Measurements from ENCODE around the gene SYT14. TPM values are rescaled to one million over a fixed set of nuclear protein-coding genes. Genes with fewer than 3 reads are reported as not detected.

SYT14 gene
- polyA plus RNA-seq, 1 donor (not counting 4 experiments of a cell fraction or from before 2014, with no cell fraction given): 8.3 TPM

DNA sequence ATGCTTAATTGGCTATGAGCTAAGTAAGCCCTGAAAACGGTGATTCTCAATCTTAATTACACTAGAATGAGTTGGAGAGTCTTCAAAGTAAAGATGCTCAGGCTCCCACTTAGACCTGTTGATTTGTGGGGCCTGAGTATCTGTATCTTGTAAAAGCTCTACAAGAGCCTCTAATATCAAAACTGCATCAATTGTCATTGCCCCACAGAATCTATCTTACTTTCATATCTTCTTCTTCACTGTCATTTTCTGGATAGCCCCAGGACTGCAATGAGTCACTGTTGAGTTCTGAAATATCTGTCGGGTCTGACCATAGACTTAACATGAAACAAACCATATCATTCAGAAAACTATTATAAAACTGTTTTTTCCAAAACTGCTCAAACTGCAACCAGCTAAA is 191.7 kb downstream of the SYT14 start:
- dilution Hi-C loops (cut with MboI; ENCODE audit: extremely low pct_ligation_motif_present, low sequenced_read_pairs): loop anchor here (25.0 kb wide), 1 partner anchor 208 kb away; the partner anchor contains the start of gene HHAT
- no peaks in the 10 kb centered on the region for H3K4me1 ChIP-seq (ENCODE audit: control insufficient read depth, extremely low read depth, insufficient read depth, low read length)

DNA sequence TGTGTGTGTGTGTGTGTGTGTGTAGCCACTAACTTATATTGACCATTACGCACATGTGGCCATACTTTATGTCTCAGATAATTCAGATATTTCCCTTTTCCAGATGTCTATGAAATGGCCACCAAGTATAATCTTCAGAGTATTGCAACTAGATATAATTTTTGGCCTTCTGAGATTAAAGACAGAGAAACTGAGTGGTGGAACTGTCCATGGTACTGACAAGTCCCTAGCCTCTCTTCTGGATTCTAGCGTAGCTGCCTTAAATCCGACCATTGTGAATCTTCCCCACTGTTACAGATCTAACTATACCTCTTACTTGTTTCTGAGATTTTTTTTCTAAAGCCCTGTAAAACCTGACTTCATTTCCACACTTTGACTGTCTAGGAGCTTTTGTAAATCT is 194.6 kb downstream of the SYT14 start:
- FAIRE-seq (peak; percentile 20), DNase-seq (ENCODE audit: low read depth, low spot score) (no peak)
- H3K27ac ChIP-seq (ENCODE audit: control insufficient read depth, insufficient read depth, low read length): no peak overlapping the region
- no peak overlapping the region for H2AFZ ChIP-seq (ENCODE audit: control insufficient read depth, low read length)
- H3K4me1 ChIP-seq (ENCODE audit: control insufficient read depth, extremely low read depth, insufficient read depth, low read length): no peaks in the 10 kb centered on the region
- H3K9me1 ChIP-seq (ENCODE audit: control insufficient read depth, extremely low read depth, insufficient read depth, low read length): no peaks in the 10 kb centered on the region
- H3K4me2 ChIP-seq (ENCODE audit: control insufficient read depth, extremely low read depth, insufficient read depth, low read depth, low read length): no peak overlapping the region
- H3K79me2 ChIP-seq (ENCODE audit: control insufficient read depth, insufficient read depth, low read length): no peaks in the 10 kb centered on the region
- H3K27me3 ChIP-seq (ENCODE audit: control insufficient read depth, extremely low read depth, insufficient read depth, low read length): no peaks in the 10 kb centered on the region
- dilution Hi-C loops (cut with MboI; ENCODE audit: extremely low pct_ligation_motif_present, low sequenced_read_pairs): loop anchor here (25.0 kb wide), 1 partner anchor 205 kb away; the partner anchor contains the start of gene HHAT
- no peak overlapping the region for H3K9ac ChIP-seq (ENCODE audit: control insufficient read depth, extremely low read depth, insufficient read depth, low read length)
- no peaks in the 10 kb centered on the region for H3K9me3 ChIP-seq (ENCODE audit: control insufficient read depth, low read depth, low read length)
- no peaks in the 10 kb centered on the region for H4K20me1 ChIP-seq (ENCODE audit: control insufficient read depth, extremely low read depth, insufficient read depth, low read length)
- H3K36me3 ChIP-seq (ENCODE audit: control insufficient read depth in 2 of 2, extremely low read depth in 1 of 2, insufficient read depth in 2 of 2, low read length in 2 of 2): no peaks in the 10 kb centered on the region
- TF ChIP-seq, protein P1, sequence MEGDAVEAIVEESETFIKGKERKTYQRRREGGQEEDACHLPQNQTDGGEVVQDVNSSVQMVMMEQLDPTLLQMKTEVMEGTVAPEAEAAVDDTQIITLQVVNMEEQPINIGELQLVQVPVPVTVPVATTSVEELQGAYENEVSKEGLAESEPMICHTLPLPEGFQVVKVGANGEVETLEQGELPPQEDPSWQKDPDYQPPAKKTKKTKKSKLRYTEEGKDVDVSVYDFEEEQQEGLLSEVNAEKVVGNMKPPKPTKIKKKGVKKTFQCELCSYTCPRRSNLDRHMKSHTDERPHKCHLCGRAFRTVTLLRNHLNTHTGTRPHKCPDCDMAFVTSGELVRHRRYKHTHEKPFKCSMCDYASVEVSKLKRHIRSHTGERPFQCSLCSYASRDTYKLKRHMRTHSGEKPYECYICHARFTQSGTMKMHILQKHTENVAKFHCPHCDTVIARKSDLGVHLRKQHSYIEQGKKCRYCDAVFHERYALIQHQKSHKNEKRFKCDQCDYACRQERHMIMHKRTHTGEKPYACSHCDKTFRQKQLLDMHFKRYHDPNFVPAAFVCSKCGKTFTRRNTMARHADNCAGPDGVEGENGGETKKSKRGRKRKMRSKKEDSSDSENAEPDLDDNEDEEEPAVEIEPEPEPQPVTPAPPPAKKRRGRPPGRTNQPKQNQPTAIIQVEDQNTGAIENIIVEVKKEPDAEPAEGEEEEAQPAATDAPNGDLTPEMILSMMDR (optimal IDR thresholded peaks at IDR 0.05 in 1 of 3, IDR thresholded peaks at IDR 0.05 in 1 of 3, conservative IDR thresholded peaks at IDR 0.05 in 1 of 3; ENCODE audit: extremely low read depth in 1 of 3, insufficient read depth in 2 of 3, low read length in 3 of 3): no peak
- no peak for TF ChIP-seq EZH2 (IDR thresholded peaks at IDR 0.05; ENCODE audit: low read length)
- H3K4me3 ChIP-seq (ENCODE audit: control insufficient read depth in 2 of 3, extremely low read depth in 1 of 3, insufficient read depth in 2 of 3, low read depth in 1 of 3, low read length in 3 of 3): no peak overlapping the region

More for the DNA sequence above, 191.7 kb downstream of the SYT14 start:
- Histone ChIP-seq H3K9me1 (ENCODE audit: control insufficient read depth, extremely low read depth, insufficient read depth, low read length) (no peaks in the 10 kb centered on the region), H3K9ac (ENCODE audit: control insufficient read depth, extremely low read depth, insufficient read depth, low read length) (no peak overlapping the region), H3K9me3 (ENCODE audit: control insufficient read depth, low read depth, low read length) (no peaks in the 10 kb centered on the region), H2AFZ (ENCODE audit: control insufficient read depth, low read length) (no peak overlapping the region), H4K20me1 (ENCODE audit: control insufficient read depth, extremely low read depth, insufficient read depth, low read length) (no peaks in the 10 kb centered on the region), H3K4me3 (ENCODE audit: control insufficient read depth in 2 of 3, extremely low read depth in 1 of 3, insufficient read depth in 2 of 3, low read depth in 1 of 3, low read length in 3 of 3) (no peak overlapping the region), H3K79me2 (ENCODE audit: control insufficient read depth, insufficient read depth, low read length) (no peaks in the 10 kb centered on the region), H3K27me3 (ENCODE audit: control insufficient read depth, extremely low read depth, insufficient read depth, low read length) (no peaks in the 10 kb centered on the region), H3K27ac (ENCODE audit: control insufficient read depth, insufficient read depth, low read length) (no peak overlapping the region), H3K36me3 (ENCODE audit: control insufficient read depth in 2 of 2, extremely low read depth in 1 of 2, insufficient read depth in 2 of 2, low read length in 2 of 2) (no peaks in the 10 kb centered on the region), H3K4me2 (ENCODE audit: control insufficient read depth, extremely low read depth, insufficient read depth, low read depth, low read length) (no peak overlapping the region)
- no peak for FAIRE-seq
- no peak for DNase-seq (ENCODE audit: low read depth, low spot score)
- no peak for TF ChIP-seq EZH2 (IDR thresholded peaks at IDR 0.05; ENCODE audit: low read length)
- TF ChIP-seq, protein P1 (optimal IDR thresholded peaks at IDR 0.05 in 1 of 3, IDR thresholded peaks at IDR 0.05 in 1 of 3, conservative IDR thresholded peaks at IDR 0.05 in 1 of 3; ENCODE audit: extremely low read depth in 1 of 3, insufficient read depth in 2 of 3, low read length in 3 of 3): no peak
